ENCODE measurements around the gene CD47.

Gene CD47

DNA sequence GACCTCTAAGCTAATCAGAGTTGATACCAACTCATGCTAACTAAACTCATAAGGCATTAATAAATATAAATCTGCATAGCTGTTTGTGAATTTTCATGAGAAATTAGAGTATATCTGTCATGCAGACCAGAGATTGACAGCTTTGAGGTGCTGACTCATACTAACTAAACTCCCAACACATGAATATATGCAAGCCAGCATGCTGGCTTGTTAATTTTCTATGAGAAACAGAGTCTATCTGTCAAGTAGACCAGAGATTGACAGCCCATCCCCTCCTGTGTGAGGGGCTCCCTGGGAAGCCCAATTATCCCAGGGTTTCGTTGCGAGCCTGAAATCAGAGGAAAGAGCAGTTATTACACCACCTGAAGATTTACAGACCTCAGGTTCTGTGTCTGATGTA, 69.3 kb downstream of the CD47 start:
- H3K9ac ChIP-seq (ENCODE audit: low read depth, low read length) = no peak overlapping the region
- no peak for TF ChIP-seq EZH2 (IDR thresholded peaks at IDR 0.05; ENCODE audit: borderline replicate concordance, low read depth, low read length, severe bottlenecking)
- TF ChIP-seq, protein P1, sequence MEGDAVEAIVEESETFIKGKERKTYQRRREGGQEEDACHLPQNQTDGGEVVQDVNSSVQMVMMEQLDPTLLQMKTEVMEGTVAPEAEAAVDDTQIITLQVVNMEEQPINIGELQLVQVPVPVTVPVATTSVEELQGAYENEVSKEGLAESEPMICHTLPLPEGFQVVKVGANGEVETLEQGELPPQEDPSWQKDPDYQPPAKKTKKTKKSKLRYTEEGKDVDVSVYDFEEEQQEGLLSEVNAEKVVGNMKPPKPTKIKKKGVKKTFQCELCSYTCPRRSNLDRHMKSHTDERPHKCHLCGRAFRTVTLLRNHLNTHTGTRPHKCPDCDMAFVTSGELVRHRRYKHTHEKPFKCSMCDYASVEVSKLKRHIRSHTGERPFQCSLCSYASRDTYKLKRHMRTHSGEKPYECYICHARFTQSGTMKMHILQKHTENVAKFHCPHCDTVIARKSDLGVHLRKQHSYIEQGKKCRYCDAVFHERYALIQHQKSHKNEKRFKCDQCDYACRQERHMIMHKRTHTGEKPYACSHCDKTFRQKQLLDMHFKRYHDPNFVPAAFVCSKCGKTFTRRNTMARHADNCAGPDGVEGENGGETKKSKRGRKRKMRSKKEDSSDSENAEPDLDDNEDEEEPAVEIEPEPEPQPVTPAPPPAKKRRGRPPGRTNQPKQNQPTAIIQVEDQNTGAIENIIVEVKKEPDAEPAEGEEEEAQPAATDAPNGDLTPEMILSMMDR (IDR thresholded peaks at IDR 0.05; ENCODE audit: borderline replicate concordance, extremely low read depth, low read length, poor library complexity, severe bottlenecking) = no peak
- H3K36me3 ChIP-seq (ENCODE audit: insufficient read depth, low read length) = no peaks in the 10 kb centered on the region
- no peaks in the 10 kb centered on the region for H3K9me3 ChIP-seq (ENCODE audit: insufficient read depth, low read length, severe bottlenecking)
- no peak for DNase-seq
- H3K27me3 ChIP-seq (ENCODE audit: insufficient read depth, low read length, poor library complexity) = no peaks in the 10 kb centered on the region
- H3K27ac ChIP-seq (ENCODE audit: low read length) = no peak overlapping the region
- H3K79me2 ChIP-seq (ENCODE audit: insufficient read depth, low read length) = no peaks in the 10 kb centered on the region
- no peak overlapping the region for H3K4me2 ChIP-seq (ENCODE audit: insufficient read depth, low read length)
- H4K20me1 ChIP-seq (ENCODE audit: insufficient read depth, low read length) = no peaks in the 10 kb centered on the region
- no peak overlapping the region for H2AFZ ChIP-seq (ENCODE audit: low read depth, low read length)
- H3K4me3 ChIP-seq (ENCODE audit: low read depth in 1 of 2, low read length in 2 of 2) = no peak overlapping the region
- ATAC-seq (ENCODE audit: insufficient read depth, low read depth) = no peak
- H3K4me1 ChIP-seq (ENCODE audit: insufficient read depth, low read length) = no peaks in the 10 kb centered on the region

DNA sequence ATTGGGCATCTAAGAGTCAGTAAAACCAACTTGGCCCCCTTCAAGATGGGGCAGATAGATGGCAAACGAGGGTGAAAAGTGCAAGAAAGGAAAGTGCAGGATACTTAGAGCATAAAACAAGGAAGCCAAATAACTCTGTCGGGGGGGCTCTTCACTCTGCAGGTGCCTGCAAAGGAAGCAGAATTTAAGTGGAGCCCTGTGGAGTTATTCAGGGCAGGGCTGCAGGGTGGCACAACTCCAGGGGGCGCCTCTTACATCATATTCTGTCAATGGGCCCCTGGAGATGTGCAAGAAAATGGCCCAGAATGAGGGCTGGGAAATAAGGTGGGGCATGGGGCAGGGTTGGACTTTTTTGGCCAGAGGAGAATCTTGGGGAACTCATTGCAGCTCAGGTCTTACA, 69.7 kb downstream of the CD47 start:
- H3K27me3 ChIP-seq (ENCODE audit: insufficient read depth, low read length, poor library complexity) = no peaks in the 10 kb centered on the region
- no peak overlapping the region for H3K27ac ChIP-seq (ENCODE audit: low read length)
- no peak overlapping the region for H3K4me3 ChIP-seq (ENCODE audit: low read depth in 1 of 2, low read length in 2 of 2)
- no peak overlapping the region for H2AFZ ChIP-seq (ENCODE audit: low read depth, low read length)
- TF ChIP-seq EZH2 (IDR thresholded peaks at IDR 0.05; ENCODE audit: borderline replicate concordance, low read depth, low read length, severe bottlenecking) = no peak
- TF ChIP-seq, protein P1 (IDR thresholded peaks at IDR 0.05; ENCODE audit: borderline replicate concordance, extremely low read depth, low read length, poor library complexity, severe bottlenecking) = no peak
- H3K4me2 ChIP-seq (ENCODE audit: insufficient read depth, low read length) = no peak overlapping the region
- DNase-seq (no peak), ATAC-seq (ENCODE audit: insufficient read depth, low read depth) (no peak)
- H3K36me3 ChIP-seq (ENCODE audit: insufficient read depth, low read length) = no peaks in the 10 kb centered on the region
- H3K9me3 ChIP-seq (ENCODE audit: insufficient read depth, low read length, severe bottlenecking) = no peaks in the 10 kb centered on the region
- H3K4me1 ChIP-seq (ENCODE audit: insufficient read depth, low read length) = no peaks in the 10 kb centered on the region
- no peak overlapping the region for H3K9ac ChIP-seq (ENCODE audit: low read depth, low read length)
- H4K20me1 ChIP-seq (ENCODE audit: insufficient read depth, low read length) = no peaks in the 10 kb centered on the region
- no peaks in the 10 kb centered on the region for H3K79me2 ChIP-seq (ENCODE audit: insufficient read depth, low read length)

DNA sequence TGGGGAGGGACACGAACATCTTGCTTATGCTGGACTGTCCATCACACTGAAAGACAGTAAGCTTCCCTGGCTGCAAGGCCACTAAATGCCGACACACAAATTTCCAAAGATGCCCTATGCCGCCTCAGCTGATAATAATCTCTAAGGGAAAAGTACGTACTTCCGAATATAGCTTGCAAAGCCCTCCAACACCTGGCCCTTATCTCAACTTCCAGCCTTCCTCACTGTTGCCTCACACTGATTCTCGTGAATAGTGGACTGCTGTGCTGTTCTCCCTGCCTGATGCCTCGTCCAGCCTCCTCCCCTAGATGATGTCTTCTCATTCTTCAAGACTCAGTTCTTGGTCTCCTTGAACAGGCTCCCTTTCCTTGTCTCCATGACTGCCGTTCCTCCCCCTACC, 72.3 kb downstream of the CD47 start:
- no peaks in the 10 kb centered on the region for H3K4me1 ChIP-seq (ENCODE audit: insufficient read depth, low read length)
- H3K27ac ChIP-seq (ENCODE audit: low read length) = no peak overlapping the region
- no peak overlapping the region for H3K4me2 ChIP-seq (ENCODE audit: insufficient read depth, low read length)
- no peaks in the 10 kb centered on the region for H3K27me3 ChIP-seq (ENCODE audit: insufficient read depth, low read length, poor library complexity)
- no peak overlapping the region for H3K4me3 ChIP-seq (ENCODE audit: low read depth in 1 of 2, low read length in 2 of 2)
- H4K20me1 ChIP-seq (ENCODE audit: insufficient read depth, low read length) = no peaks in the 10 kb centered on the region
- ATAC-seq (ENCODE audit: insufficient read depth, low read depth) = no peak
- no peaks in the 10 kb centered on the region for H3K9me3 ChIP-seq (ENCODE audit: insufficient read depth, low read length, severe bottlenecking)
- DNase-seq = no peak
- no peaks in the 10 kb centered on the region for H3K36me3 ChIP-seq (ENCODE audit: insufficient read depth, low read length)
- TF ChIP-seq EZH2 (IDR thresholded peaks at IDR 0.05; ENCODE audit: borderline replicate concordance, low read depth, low read length, severe bottlenecking) = no peak
- TF ChIP-seq, protein P1 (IDR thresholded peaks at IDR 0.05; ENCODE audit: borderline replicate concordance, extremely low read depth, low read length, poor library complexity, severe bottlenecking) = no peak
- no peak overlapping the region for H2AFZ ChIP-seq (ENCODE audit: low read depth, low read length)
- H3K9ac ChIP-seq (ENCODE audit: low read depth, low read length) = no peak overlapping the region
- H3K79me2 ChIP-seq (ENCODE audit: insufficient read depth, low read length) = no peaks in the 10 kb centered on the region

DNA sequence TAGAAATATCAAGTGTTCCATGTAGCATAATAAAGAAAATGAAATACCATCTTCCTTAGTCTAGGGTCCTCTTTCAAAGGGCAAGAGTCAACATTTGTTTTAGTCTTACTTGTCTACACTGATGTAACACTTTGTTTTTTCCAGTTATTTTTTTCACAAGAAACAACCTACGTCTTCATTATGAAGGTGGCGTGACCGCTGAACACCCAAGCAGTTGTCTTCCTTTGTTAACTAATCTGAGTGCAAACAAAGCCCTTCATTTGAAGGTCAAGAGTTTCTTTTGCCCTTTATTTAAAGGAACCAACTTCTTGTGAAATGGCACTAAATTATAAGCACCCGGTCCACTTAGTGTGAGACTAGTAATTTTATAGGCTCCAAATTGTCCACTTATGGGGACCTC, 73.2 kb downstream of the CD47 start:
- Histone ChIP-seq H3K27me3 (ENCODE audit: insufficient read depth, low read length, poor library complexity) (no peaks in the 10 kb centered on the region), H3K4me2 (ENCODE audit: insufficient read depth, low read length) (no peak overlapping the region), H3K4me3 (ENCODE audit: low read depth in 1 of 2, low read length in 2 of 2) (no peak overlapping the region), H3K27ac (ENCODE audit: low read length) (no peak overlapping the region), H3K9ac (ENCODE audit: low read depth, low read length) (no peak overlapping the region), H3K4me1 (ENCODE audit: insufficient read depth, low read length) (no peaks in the 10 kb centered on the region), H3K36me3 (ENCODE audit: insufficient read depth, low read length) (no peaks in the 10 kb centered on the region), H3K79me2 (ENCODE audit: insufficient read depth, low read length) (no peaks in the 10 kb centered on the region), H2AFZ (ENCODE audit: low read depth, low read length) (no peak overlapping the region), H4K20me1 (ENCODE audit: insufficient read depth, low read length) (no peaks in the 10 kb centered on the region), H3K9me3 (ENCODE audit: insufficient read depth, low read length, severe bottlenecking) (no peaks in the 10 kb centered on the region)
- TF ChIP-seq EZH2 (IDR thresholded peaks at IDR 0.05; ENCODE audit: borderline replicate concordance, low read depth, low read length, severe bottlenecking) = no peak
- TF ChIP-seq, protein P1 (IDR thresholded peaks at IDR 0.05; ENCODE audit: borderline replicate concordance, extremely low read depth, low read length, poor library complexity, severe bottlenecking) = no peak
- DNase-seq (no peak), ATAC-seq (ENCODE audit: insufficient read depth, low read depth) (no peak)

Data from DND-41 (cell line).